ENCODE measurements around the gene BEAN1. TPM values are rescaled to one million over a fixed set of nuclear protein-coding genes. Genes with fewer than 3 reads are reported as not detected.

The BEAN1 gene
- total RNA-seq, 1 experiment from 2014 or later, result 0.24 TPM

DNA sequence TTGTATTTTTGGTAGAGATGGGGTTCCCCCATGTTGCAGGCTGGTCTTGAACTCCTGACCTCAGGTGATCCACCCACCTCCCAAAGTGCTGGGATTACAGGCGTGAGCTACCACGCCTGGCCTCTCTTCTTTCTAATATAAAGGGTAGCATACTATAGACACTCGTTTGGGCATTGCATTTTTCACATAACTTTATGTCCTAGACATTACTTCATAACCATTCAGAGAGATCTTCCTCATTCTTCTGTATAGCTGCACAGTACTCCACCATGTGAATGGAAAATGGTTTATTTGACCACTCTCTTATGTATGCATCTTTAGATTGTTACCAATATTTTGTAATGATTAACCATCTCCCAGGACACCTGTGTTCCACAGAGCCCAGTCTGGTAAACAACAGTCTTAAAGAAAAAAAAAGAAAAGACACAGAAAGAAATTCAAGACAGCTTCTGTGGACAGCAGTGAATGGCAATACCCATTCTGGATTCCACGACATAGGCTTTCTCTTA, 80.7 kb downstream of the BEAN1 start:
- no peak for TF ChIP-seq CTCF (conservative IDR thresholded peaks at IDR 0.05)
- H3K18ac ChIP-seq (ENCODE audit: insufficient read length, low read depth, low read length), result no peak overlapping the region
- no peak overlapping the region for H3K56ac ChIP-seq (ENCODE audit: insufficient read length, low read depth, low read length)
- no peaks in the 10 kb centered on the region for H4K20me1 ChIP-seq (ENCODE audit: control insufficient read depth, insufficient read depth, insufficient read length)
- H2BK12ac ChIP-seq (ENCODE audit: insufficient read length, low read depth, low read length), result no peak overlapping the region
- H3K23ac ChIP-seq (ENCODE audit: insufficient read length, low read depth, low read length), result no peak overlapping the region
- H3K23me2 ChIP-seq (ENCODE audit: insufficient read length, low read depth, low read length, poor library complexity, severe bottlenecking), result no peaks in the 10 kb centered on the region
- no CpG with 5 or more reads among the region's 4 CpGs for WGBS (ENCODE audit: extremely low coverage, insufficient read length, low lambda C conversion rate)
- no peak overlapping the region for H3K14ac ChIP-seq (ENCODE audit: insufficient read depth, low read length)
- H3T11ph ChIP-seq (ENCODE audit: low read length), result no peak overlapping the region
- peaks cover 1% of the 10 kb centered on the region; the same call in 1 of the 2 replicates for H3K4me1 ChIP-seq (ENCODE audit: insufficient read depth, low read length)
- H3K4me2 ChIP-seq (ENCODE audit: insufficient read depth, insufficient read length, low read length), result no peak overlapping the region
- no peaks in the 10 kb centered on the region for H3K27me3 ChIP-seq (ENCODE audit: insufficient read depth, low read length)
- H3K27me3 Mint-ChIP-seq (ENCODE audit: low read depth), result peaks cover 6% of the 10 kb centered on the region; the same call in 1 of the 2 replicates
- H2AFZ ChIP-seq (ENCODE audit: low read length), result no peak overlapping the region
- H4K5ac ChIP-seq (ENCODE audit: insufficient read length, low read depth, low read length), result no peak overlapping the region
- H3K79me1 ChIP-seq (ENCODE audit: insufficient read depth, low read depth, low read length, poor library complexity, severe bottlenecking), result no peaks in the 10 kb centered on the region
- no peak overlapping the region for H3K27ac Mint-ChIP-seq
- H3K4me1 Mint-ChIP-seq, result peaks cover 21 to 27% of the 10 kb centered on the region in 2 experiments
- no peak for DNase-seq
- H3K9ac ChIP-seq (ENCODE audit: extremely low read depth, insufficient read length, low read length), result no peak overlapping the region
- H2BK20ac ChIP-seq (ENCODE audit: low read depth, low read length, poor library complexity, severe bottlenecking), result no peak overlapping the region
- no peaks in the 10 kb centered on the region for H3K79me2 ChIP-seq (ENCODE audit: insufficient read depth, low read length)
- H3K36me3 Mint-ChIP-seq (ENCODE audit: insufficient read depth in 1 of 3, low read depth in 3 of 3), result 0 out of 7 replicates have a peak, but pooled peaks cover 0 to under 1% (median 0%) of the 10 kb centered on the region in 3 experiments
- H4K8ac ChIP-seq (replicated peaks; ENCODE audit: insufficient read length, low read depth, low read length), result no peak overlapping the region
- H2BK15ac ChIP-seq (ENCODE audit: low read depth, low read length), result no peak overlapping the region
- H3K4ac ChIP-seq (ENCODE audit: low read depth, low read length), result no peak overlapping the region
- no peak overlapping the region for H3K4me3 Mint-ChIP-seq
- no peak overlapping the region for H2AK5ac ChIP-seq (ENCODE audit: insufficient read length, low read length)
- no peak overlapping the region for H2BK5ac ChIP-seq (ENCODE audit: insufficient read length, low read length)
- no peak overlapping the region for H2BK120ac ChIP-seq (ENCODE audit: low read depth, low read length, poor library complexity, severe bottlenecking)
- H3K9me3 Mint-ChIP-seq, result no peaks in the 10 kb centered on the region
- H3K27ac ChIP-seq (ENCODE audit: insufficient read length, low read depth, low read length), result no peak overlapping the region
- no peak overlapping the region for H4K91ac ChIP-seq (ENCODE audit: insufficient read length, low read depth, low read length)
- H3K9me3 ChIP-seq (ENCODE audit: control insufficient read depth, low read depth, low read length), result no peaks in the 10 kb centered on the region
